GM21825 (cell line): Measurements from ENCODE around the gene CAMLG.

Source experiments
- ATAC-seq: cut with Tn5 transposase; IDR thresholded peaks from one replicate; pipeline ENCODE4 v1.9.1; 2021; ENCODE audit warnings: mild to moderate bottlenecking, moderate library complexity; ENCODE audit not compliant: unreplicated experiment

Gene CAMLG

GRCh38 chr5:134777366-134777765, 39.0 kb downstream of the CAMLG start:
- ATAC-seq, result no peak

- no peak for ATAC-seq
Measured at GRCh38 chr5:134784241-134784920, 46.0 kb downstream of the CAMLG start.

GRCh38 chr5:134784946-134785620, 46.7 kb downstream of the CAMLG start:
- no peak for ATAC-seq

DNA sequence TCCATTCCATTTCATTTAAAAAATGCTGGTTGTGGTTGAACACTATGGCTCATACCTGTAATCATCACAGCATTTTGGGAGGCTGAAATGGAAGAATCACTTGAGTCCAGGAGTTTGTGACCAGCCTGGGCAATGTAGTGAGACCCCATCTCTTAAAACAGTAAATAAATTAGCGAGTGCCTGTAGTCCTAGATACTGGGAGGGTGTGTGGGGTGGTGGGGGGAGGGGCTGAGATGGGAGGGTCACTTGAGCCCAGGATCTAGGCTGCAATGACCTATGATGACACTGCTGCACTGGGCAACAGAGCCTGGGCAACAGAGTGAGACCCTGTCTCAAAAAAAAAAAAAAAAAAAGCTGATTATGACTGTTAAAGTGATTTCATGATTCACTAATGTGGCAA, 49.3 kb downstream of the CAMLG start:
- ATAC-seq, result no peak

DNA sequence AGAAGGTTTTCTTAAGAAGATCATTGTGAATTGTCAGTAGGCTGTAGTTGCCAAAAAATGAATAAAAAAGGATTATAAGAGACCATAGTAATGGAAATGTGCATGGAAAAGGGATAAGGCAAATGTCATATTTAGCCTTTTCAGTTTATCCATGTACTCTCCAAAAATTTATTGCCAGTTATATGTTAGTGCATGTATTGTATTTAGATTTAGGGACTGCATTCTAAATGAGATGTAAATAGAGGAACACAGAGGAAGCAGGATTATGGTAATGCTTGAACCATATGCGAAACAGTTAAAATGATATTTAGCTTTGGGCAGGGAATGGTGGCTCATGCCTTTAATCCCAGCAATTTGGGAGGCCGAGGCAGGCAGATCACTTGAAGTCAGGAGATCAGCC, 53.2 kb downstream of the CAMLG start:
- ATAC-seq, result no peak

DNA sequence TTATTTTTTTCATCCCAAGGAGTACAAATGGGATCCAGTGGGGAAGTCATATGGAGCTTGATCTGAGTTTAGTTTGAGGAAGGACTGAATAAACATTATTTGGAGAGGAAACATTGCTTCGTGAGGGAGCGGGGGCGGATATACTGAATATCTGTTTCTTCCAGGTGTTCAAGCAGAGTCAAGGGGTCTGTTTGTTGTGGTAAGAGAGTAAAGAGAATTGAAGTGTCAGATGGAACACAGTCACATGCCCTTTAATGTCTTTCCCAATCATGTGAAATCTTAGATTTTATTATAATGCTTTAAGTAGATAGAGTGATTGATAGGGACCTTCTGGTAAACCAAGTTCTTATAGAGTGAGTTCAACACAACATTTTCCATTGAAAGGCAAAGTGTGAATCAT, 53.9 kb downstream of the CAMLG start:
- no peak for ATAC-seq

- no peak for ATAC-seq
Measured at GRCh38 chr5:134793111-134793510, 54.8 kb downstream of the CAMLG start.

- ATAC-seq, result no peak
Measured at GRCh38 chr5:134794082-134794481, 55.7 kb downstream of the CAMLG start.

GRCh38 chr5:134794819-134795218, 56.5 kb downstream of the CAMLG start:
- no peak for ATAC-seq

DNA sequence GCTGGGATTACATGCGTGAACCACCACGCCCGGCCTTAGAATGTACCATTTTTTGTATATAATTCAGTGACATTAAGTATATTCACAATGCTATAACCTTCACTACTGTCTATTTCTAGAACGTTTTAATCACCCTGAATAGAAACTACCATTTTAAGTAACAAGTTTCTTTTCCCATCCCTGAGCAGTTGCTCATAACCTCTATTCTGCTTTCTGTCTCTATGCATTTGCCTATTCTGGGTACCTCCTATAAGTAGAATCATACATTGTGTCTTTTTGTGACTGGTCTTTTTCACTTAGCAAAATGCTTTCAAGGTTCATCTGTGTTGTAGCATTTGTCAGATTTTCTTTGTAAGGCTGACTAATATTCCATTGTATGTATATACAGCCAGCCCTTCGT, 60.1 kb downstream of the CAMLG start:
- no peak for ATAC-seq
